HepG2 (cell line): ENCODE measurements around the gene KCNJ14. TPM values are rescaled to one million over a fixed set of nuclear protein-coding genes. Genes with fewer than 3 reads are reported as not detected.

Experiments used
- ATAC-seq: fragments of 200-7000 bp; cut with Tn5 transposase; 3 replicates; pipeline ENCODE4 v1.9.1; 2020; ENCODE audit warnings: mild to moderate bottlenecking, moderate library complexity
- BruUV-seq: library from RNA; stranded (reverse); fragments of 400-500 nt; replicated peaks from 2 replicates; lab custom pipeline; 2021; lab: Mats Ljungman, UMichigan
- CTCF ChIA-PET: fragments of 300-600 bp; formaldehyde crosslinking; extraction: SDS; loops from one replicate; lab custom pipeline; 2021; ENCODE audit warnings: low total read pairs, inconsistent platforms, low intra/inter-chr PET ratio; lab: Yijun Ruan, JAX
- POLR2A ChIA-PET: fragments of 350-600 bp; sonication (Branson Sonifier 250); formaldehyde crosslinking; loops from one replicate; lab custom pipeline; 2020; ENCODE audit warnings: antibody characterized with exemption, inconsistent platforms; lab: Yijun Ruan, JAX
- DNase-seq: peaks from one replicate; pipeline ENCODE4 v3.0.0-alpha.2; 2015; ENCODE audit warnings: low spot score
- FAIRE-seq: peaks from 3 replicates; lab custom pipeline; 2011; peaks lifted over from hg19 to GRCh38; lab: Jason Lieb, UNC
- H2AFZ ChIP-seq: one replicate; pipeline ENCODE4 v1.6.1; 2011; ENCODE audit warnings: low read length, inconsistent platforms
- H3K27ac ChIP-seq: fragments of 300-600 bp; 3 replicates; pipeline ENCODE4 v1.8.0; 2011; ENCODE audit warnings: mixed run types, mild to moderate bottlenecking, mixed read lengths, low read length, inconsistent platforms; ENCODE audit not compliant: insufficient read depth; ENCODE audit errors: extremely low read length
- H3K27me3 ChIP-seq, 2 experiments: fragments of 200-600 bp in 1 of 2; 2 replicates in 1 of 2; 3 replicates in 1 of 2; pipeline versions ENCODE4 v1.6.0 to v1.8.0; 2011; ENCODE audit warnings: low read length in 2 of 2, mild to moderate bottlenecking in 2 of 2, moderate library complexity in 2 of 2, inconsistent platforms in 1 of 2; ENCODE audit not compliant: insufficient read depth in 2 of 2, control insufficient read depth in 1 of 2
- H3K36me3 ChIP-seq, 2 experiments: fragments of 200-600 bp in 1 of 2; replicated peaks in 1 of 2; 2 replicates in 1 of 2; 3 replicates in 1 of 2; pipeline versions ENCODE4 v1.5.1 to v1.8.0; 2011; ENCODE audit warnings: low read length in 2 of 2, inconsistent platforms in 1 of 2; ENCODE audit not compliant: insufficient read depth in 2 of 2, control insufficient read depth in 1 of 2
- H3K4me1 ChIP-seq: 2 replicates; pipeline ENCODE4 v1.5.1; 2012; ENCODE audit warnings: low read length, inconsistent platforms; ENCODE audit not compliant: insufficient read depth
- H3K4me2 ChIP-seq: 2 replicates; pipeline ENCODE4 v1.6.0; 2011; ENCODE audit warnings: low read depth, low read length, inconsistent platforms
- H3K4me3 ChIP-seq, 3 experiments: fragments of 200-600 bp in 1 of 3; sonication (generic), shearing (Covaris generic) in 1 of 3; replicated peaks in 1 of 3; 2 replicates each; pipeline ENCODE4 v1.5.1; 2011 to 2016; ENCODE audit warnings: low read length in 3 of 3, inconsistent platforms in 2 of 3, low read depth in 2 of 3, mild to moderate bottlenecking in 2 of 3, control low read depth in 1 of 3, mixed read lengths in 1 of 3; ENCODE audit not compliant: insufficient read depth in 1 of 3
- H3K79me2 ChIP-seq: one replicate; pipeline ENCODE4 v1.6.1; 2011; ENCODE audit warnings: low read length, inconsistent platforms; ENCODE audit not compliant: insufficient read depth
- H3K9ac ChIP-seq: 2 replicates; pipeline ENCODE4 v1.6.0; 2011; ENCODE audit warnings: mild to moderate bottlenecking, low read depth, low read length, inconsistent platforms; ENCODE audit not compliant: insufficient read depth
- H3K9me3 ChIP-seq: 2 replicates; pipeline ENCODE4 v1.5.1; 2012; ENCODE audit warnings: mild to moderate bottlenecking, low read length
- H4K20me1 ChIP-seq: 2 replicates; pipeline ENCODE4 v1.6.0; 2011; ENCODE audit warnings: inconsistent platforms, mild to moderate bottlenecking, low read length, moderate library complexity; ENCODE audit not compliant: insufficient read depth
- AGO1 ChIP-seq: fragments of 200-400 bp; formaldehyde crosslinking; IDR thresholded peaks from 2 replicates; pipeline ENCODE4 v1.6.1; 2017; ENCODE audit warnings: mild to moderate bottlenecking, low read depth, low read length, moderate library complexity; ENCODE audit not compliant: poor library complexity, severe bottlenecking
- CREBL2 ChIP-seq: sonication (generic); formaldehyde crosslinking; IDR thresholded peaks from 2 replicates; pipeline ENCODE4 v1.8.1; 2023; ENCODE audit warnings: missing genetic modification reagents, mild to moderate bottlenecking, borderline replicate concordance
- CTCF ChIP-seq: sonication (generic); formaldehyde crosslinking; IDR thresholded peaks from 2 replicates; pipeline ENCODE4 v1.5.0; 2020; ENCODE audit warnings: mild to moderate bottlenecking, missing genetic modification reagents, moderate library complexity
- ERF ChIP-seq: IDR thresholded peaks from 2 replicates; pipeline ENCODE4 v1.6.1; 2018; ENCODE audit warnings: missing biosample characterization, missing genetic modification reagents
- KLF11 ChIP-seq: IDR thresholded peaks from 2 replicates; pipeline ENCODE4 v1.6.1; 2016; ENCODE audit warnings: missing compliant biosample characterization
- RNF2 ChIP-seq: fragments of 450-650 bp; conservative IDR thresholded peaks from 2 replicates; pipeline ENCODE4 v1.6.1; 2016; ENCODE audit warnings: low read depth
- ZBTB33 ChIP-seq: sonication (generic); formaldehyde crosslinking; IDR thresholded peaks from 2 replicates; pipeline ENCODE4 v1.4.0; 2020; ENCODE audit warnings: missing genetic modification reagents
- ZNF20 ChIP-seq: sonication (generic); formaldehyde crosslinking; IDR thresholded peaks from 2 replicates; pipeline ENCODE4 v1.4.0; 2020; ENCODE audit warnings: mild to moderate bottlenecking, moderate library complexity, missing genetic modification reagents
- WGBS: methylation state at CpG from one replicate; pipeline ENCODE4 v1.1.6; 2017; ENCODE audit warnings: low lambda C conversion rate; 5-methylcytosine and 5-hydroxymethylcytosine counted together
- in situ Hi-C: cut with HindIII; loops from 2 replicates; pipeline ENCODE4 v1.10.0; 2017; ENCODE audit warnings: low pct_unique_long_range_greater_than_20kb; ENCODE audit not compliant: extremely low pct_ligation_motif_present
- intact Hi-C: fragments of 100-400 bp; cut with micrococcal nuclease; formaldehyde crosslinking; loops from one replicate; pipeline ENCODE4 v1.10.0; 2022; ENCODE audit not compliant: unreplicated experiment
- polyA plus RNA-seq, 8 experiments: library from polyadenylated mRNA; depleted of rRNA in 3 of 8; stranded (reverse) in 7 of 8; unstranded in 1 of 8; fragments of >200 nt; fragmentation: Illumina TruSeq in 4 of 8; extraction: Trizol in 4 of 8; gene quantifications; 2 replicates each; pipeline versions ENCODE4 v1.2.1 to v1.2.3, GENCODE V29; 2011 to 2016; ENCODE audit warnings: low read depth in 4 of 8, missing spikeins in 1 of 8, mixed read lengths in 1 of 8; ENCODE audit not compliant: insufficient read depth in 1 of 8
- total RNA-seq, 5 experiments: library from RNA; depleted of rRNA; stranded (reverse); fragments of >200 nt; fragmentation: Illumina TruSeq; extraction: Trizol; gene quantifications; 2 replicates each; pipeline ENCODE4 v1.2.3, GENCODE V29; 2016; ENCODE audit warnings: low read depth in 1 of 5

KCNJ14 gene
- total and polyA plus RNA-seq, 2 of the 13 experiments (the other 11 are each of a cell fraction or from before 2014, with no cell fraction given): 0.20 to 0.51 TPM

GRCh38 chr19:48498595-48499311, 43.4 kb downstream of the KCNJ14 start (continued):
- TF ChIP-seq CTCF (CRISPR knock-in tag) (peak; percentile 28; the same call in 1 of the 2 replicates), AGO1 (peak; percentile 5), RNF2 (no peak), ERF (CRISPR knock-in tag) (no peak), KLF11 (CRISPR knock-in tag) (no peak), ZNF20 (CRISPR knock-in tag) (no peak)

GRCh38 chr19:48499316-48500090, 44.1 kb downstream of the KCNJ14 start:
- Histone ChIP-seq H3K4me3 (no peak overlapping the region), H3K9ac (no peak overlapping the region), H3K9me3 (no peaks in the 10 kb centered on the region), H3K27ac (no peak overlapping the region), H3K36me3 (no peaks in the 10 kb centered on the region; a peak in 1 of 5 replicates), H3K4me1 (peaks cover 46% of the 10 kb centered on the region), H4K20me1 (no peaks in the 10 kb centered on the region), H3K4me2 (no peak overlapping the region), H2AFZ (no peak overlapping the region), H3K27me3 (peaks cover 0 to 9% of the 10 kb centered on the region in 2 experiments; a peak in 1 of 5 replicates), H3K79me2 (no peaks in the 10 kb centered on the region)
- no peak for FAIRE-seq
- intact Hi-C loops (no loop called here), in situ Hi-C loops (loop anchor here (5.0 kb wide), 1 partner anchor 88 kb away; no protein-coding TSS in a partner anchor)
- no peak for ATAC-seq
- ChIA-PET POLR2A (no interaction called here), CTCF (no interaction called here)
- TF ChIP-seq ZBTB33 (CRISPR knock-in tag): peak; percentile 68; the same call in 1 of the 2 replicates
- TF ChIP-seq CREBL2: no peak
- WGBS: 56% methylated on average over 26 of the region's 44 CpGs
- BruUV-seq: no TSS peak
- DNase-seq: no peak
